HG02763 (cell line): ENCODE measurements around the gene HECW1.
"Not testable (repeated sequence)": the region's sequence is repeated elsewhere in the genome, so short reads cannot be mapped to it uniquely, and the experiment has no call there.

Experiments
- ATAC-seq: cut with Tn5 transposase; IDR thresholded peaks from one replicate; pipeline ENCODE4 v1.9.1; 2021; ENCODE audit warnings: mild to moderate bottlenecking, moderate library complexity; ENCODE audit not compliant: unreplicated experiment

HECW1 gene

GRCh38 chr7:43345696-43346095 lies 233.2 kb downstream of the HECW1 start:
- ATAC-seq: not testable (repeated sequence)

- no peak for ATAC-seq
Measured at GRCh38 chr7:43351683-43352082, 239.2 kb downstream of the HECW1 start.

GRCh38 chr7:43353902-43354301 lies 241.5 kb downstream of the HECW1 start:
- no peak for ATAC-seq

- ATAC-seq: no peak
Measured at GRCh38 chr7:43362652-43363034, 250.2 kb downstream of the HECW1 start.

GRCh38 chr7:43363035-43363791 lies 250.8 kb downstream of the HECW1 start:
- ATAC-seq: no peak

GRCh38 chr7:43364391-43364790 lies 251.9 kb downstream of the HECW1 start:
- ATAC-seq: no peak

- ATAC-seq: no peak
Measured at GRCh38 chr7:43372676-43373355, 260.4 kb downstream of the HECW1 start.

- no peak for ATAC-seq
Measured at GRCh38 chr7:43377196-43377960, 264.9 kb downstream of the HECW1 start.

GRCh38 chr7:43379210-43379609 lies 266.8 kb downstream of the HECW1 start:
- no peak for ATAC-seq

- no peak for ATAC-seq
Measured at GRCh38 chr7:43384616-43385308, 272.3 kb downstream of the HECW1 start.

GRCh38 chr7:43385309-43385680 lies 272.8 kb downstream of the HECW1 start:
- ATAC-seq: no peak

- no peak for ATAC-seq
Measured at GRCh38 chr7:43385856-43386255, 273.4 kb downstream of the HECW1 start.

GRCh38 chr7:43387932-43388331 lies 275.5 kb downstream of the HECW1 start:
- ATAC-seq: no peak

GRCh38 chr7:43390576-43390975 lies 278.1 kb downstream of the HECW1 start:
- no peak for ATAC-seq

- ATAC-seq: no peak
Measured at GRCh38 chr7:43391518-43391917, 279.1 kb downstream of the HECW1 start.

- no peak for ATAC-seq
Measured at GRCh38 chr7:43392638-43393330, 280.3 kb downstream of the HECW1 start.

- no peak for ATAC-seq
Measured at GRCh38 chr7:43394441-43395130, 282.1 kb downstream of the HECW1 start.

- no peak for ATAC-seq
Measured at GRCh38 chr7:43395351-43395750, 282.9 kb downstream of the HECW1 start.

- no peak for ATAC-seq
Measured at GRCh38 chr7:43396187-43396740, 283.8 kb downstream of the HECW1 start.

- ATAC-seq: no peak
Measured at GRCh38 chr7:43398831-43399230, 286.4 kb downstream of the HECW1 start.
